PC-9 (cell line): ENCODE data around the gene MARK1.

Source experiments
- EZH2 ChIP-seq: fragments of 200-600 bp; sonication (generic); IDR thresholded peaks from 2 replicates; pipeline ENCODE4 v1.8.0; 2017; ENCODE audit warnings: antibody characterized with exemption, low read depth
- TF ChIP-seq, protein P1 (sequence below): fragments of 200-600 bp; sonication (generic); conservative IDR thresholded peaks from 2 replicates; pipeline ENCODE4 v1.6.1; 2017; ENCODE audit warnings: mixed run types, antibody characterized with exemption, mild to moderate bottlenecking, moderate library complexity

GRCh38 chr1:220487297-220487820 lies 40.6 kb upstream of the MARK1 start:
- TF ChIP-seq EZH2 = no peak
- TF ChIP-seq, protein P1, sequence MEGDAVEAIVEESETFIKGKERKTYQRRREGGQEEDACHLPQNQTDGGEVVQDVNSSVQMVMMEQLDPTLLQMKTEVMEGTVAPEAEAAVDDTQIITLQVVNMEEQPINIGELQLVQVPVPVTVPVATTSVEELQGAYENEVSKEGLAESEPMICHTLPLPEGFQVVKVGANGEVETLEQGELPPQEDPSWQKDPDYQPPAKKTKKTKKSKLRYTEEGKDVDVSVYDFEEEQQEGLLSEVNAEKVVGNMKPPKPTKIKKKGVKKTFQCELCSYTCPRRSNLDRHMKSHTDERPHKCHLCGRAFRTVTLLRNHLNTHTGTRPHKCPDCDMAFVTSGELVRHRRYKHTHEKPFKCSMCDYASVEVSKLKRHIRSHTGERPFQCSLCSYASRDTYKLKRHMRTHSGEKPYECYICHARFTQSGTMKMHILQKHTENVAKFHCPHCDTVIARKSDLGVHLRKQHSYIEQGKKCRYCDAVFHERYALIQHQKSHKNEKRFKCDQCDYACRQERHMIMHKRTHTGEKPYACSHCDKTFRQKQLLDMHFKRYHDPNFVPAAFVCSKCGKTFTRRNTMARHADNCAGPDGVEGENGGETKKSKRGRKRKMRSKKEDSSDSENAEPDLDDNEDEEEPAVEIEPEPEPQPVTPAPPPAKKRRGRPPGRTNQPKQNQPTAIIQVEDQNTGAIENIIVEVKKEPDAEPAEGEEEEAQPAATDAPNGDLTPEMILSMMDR = no peak
